Stimulated activated CD4-positive, alpha-beta T cell treated with anti-CD3 and anti-CD28 coated beads, Interleukin-2, amount 100 ng/mL, for 24 hours (primary cell): ENCODE measurements around the gene KCNQ1OT1.

ENCODE experiments used
- DNase-seq, 2 donors: peaks; one replicate each; pipeline ENCODE4 v3.0.0-alpha.2; 2020

The KCNQ1OT1 gene

GRCh38 chr11:2581151-2581930 is 118.5 kb downstream of the KCNQ1OT1 start:
- DNase-seq = no peak

DNA sequence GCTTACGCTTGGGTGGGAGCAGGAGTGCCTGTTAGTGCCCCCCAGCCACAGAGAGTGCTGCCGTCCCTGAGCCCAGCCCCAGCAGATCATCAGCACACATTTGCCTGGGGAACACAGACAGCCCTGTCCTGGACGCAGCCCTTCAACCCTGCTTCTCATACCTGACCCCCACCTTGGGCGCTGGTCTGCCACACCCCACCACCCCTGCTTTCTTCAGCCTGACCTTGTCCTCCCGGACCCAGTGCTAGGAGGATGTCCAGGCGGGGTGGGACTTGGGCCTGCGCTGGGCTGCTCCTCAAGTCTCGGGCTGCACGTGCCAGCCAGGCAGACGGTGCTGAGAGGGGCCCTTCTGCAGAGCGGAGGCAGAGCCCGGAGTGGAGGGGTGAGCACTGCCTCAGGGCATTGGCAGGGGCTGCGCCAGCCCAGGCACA is 119.2 kb downstream of the KCNQ1OT1 start:
- no peak for DNase-seq

GRCh38 chr11:2580061-2580421 is 119.8 kb downstream of the KCNQ1OT1 start:
- no peak for DNase-seq

- no peak for DNase-seq
These were observed 120.3 kb downstream of the KCNQ1OT1 start for GRCh38 chr11:2579315-2580060.

DNA sequence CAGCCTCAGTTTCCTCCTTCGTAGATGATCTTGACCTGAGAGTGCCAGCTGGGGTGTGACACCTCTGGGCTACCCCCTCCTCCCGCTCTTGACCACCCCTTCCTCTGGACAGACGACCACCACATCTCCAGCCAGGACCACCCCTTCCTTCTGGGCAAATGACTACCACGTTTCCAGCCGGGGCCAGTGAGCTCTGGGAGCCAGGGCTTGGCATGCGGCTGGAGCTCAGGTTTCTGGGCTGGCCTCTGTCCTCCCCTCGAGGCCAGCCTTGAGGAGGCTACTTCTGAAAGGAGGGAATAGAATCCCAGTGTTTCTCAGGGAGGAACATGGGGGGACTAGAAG is 120.9 kb downstream of the KCNQ1OT1 start:
- DNase-seq = no peak

- DNase-seq = no peak
These were observed 121.5 kb downstream of the KCNQ1OT1 start for GRCh38 chr11:2577991-2578928.

GRCh38 chr11:2577031-2577990 is 122.5 kb downstream of the KCNQ1OT1 start:
- DNase-seq = no peak

GRCh38 chr11:2576549-2576948 is 123.2 kb downstream of the KCNQ1OT1 start:
- DNase-seq = no peak

- no peak for DNase-seq
These were observed 123.7 kb downstream of the KCNQ1OT1 start for GRCh38 chr11:2576111-2576510.

DNA sequence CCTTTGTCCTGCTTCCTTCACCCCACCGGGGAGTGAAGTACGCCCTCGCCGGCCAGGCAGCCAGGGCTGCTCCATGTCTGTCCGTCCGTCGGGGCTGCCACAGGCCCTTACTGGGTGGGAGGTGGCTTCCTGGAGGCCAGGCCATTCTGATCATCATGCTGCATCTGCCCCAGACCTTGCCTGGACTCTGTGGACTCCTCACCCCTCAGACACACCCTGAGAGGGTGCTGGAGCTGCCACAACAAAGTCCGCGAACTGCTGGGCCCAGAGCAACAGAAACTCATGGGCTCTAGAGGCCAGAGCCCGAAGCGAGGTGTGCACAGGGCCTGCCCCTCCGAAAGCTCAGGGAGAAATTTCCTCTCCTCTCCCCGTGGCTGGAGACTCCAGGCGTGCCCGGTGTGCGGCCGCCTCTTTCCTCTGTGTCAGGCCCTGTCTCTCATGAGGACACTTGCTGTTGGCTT is 124.2 kb downstream of the KCNQ1OT1 start:
- DNase-seq = no peak

DNA sequence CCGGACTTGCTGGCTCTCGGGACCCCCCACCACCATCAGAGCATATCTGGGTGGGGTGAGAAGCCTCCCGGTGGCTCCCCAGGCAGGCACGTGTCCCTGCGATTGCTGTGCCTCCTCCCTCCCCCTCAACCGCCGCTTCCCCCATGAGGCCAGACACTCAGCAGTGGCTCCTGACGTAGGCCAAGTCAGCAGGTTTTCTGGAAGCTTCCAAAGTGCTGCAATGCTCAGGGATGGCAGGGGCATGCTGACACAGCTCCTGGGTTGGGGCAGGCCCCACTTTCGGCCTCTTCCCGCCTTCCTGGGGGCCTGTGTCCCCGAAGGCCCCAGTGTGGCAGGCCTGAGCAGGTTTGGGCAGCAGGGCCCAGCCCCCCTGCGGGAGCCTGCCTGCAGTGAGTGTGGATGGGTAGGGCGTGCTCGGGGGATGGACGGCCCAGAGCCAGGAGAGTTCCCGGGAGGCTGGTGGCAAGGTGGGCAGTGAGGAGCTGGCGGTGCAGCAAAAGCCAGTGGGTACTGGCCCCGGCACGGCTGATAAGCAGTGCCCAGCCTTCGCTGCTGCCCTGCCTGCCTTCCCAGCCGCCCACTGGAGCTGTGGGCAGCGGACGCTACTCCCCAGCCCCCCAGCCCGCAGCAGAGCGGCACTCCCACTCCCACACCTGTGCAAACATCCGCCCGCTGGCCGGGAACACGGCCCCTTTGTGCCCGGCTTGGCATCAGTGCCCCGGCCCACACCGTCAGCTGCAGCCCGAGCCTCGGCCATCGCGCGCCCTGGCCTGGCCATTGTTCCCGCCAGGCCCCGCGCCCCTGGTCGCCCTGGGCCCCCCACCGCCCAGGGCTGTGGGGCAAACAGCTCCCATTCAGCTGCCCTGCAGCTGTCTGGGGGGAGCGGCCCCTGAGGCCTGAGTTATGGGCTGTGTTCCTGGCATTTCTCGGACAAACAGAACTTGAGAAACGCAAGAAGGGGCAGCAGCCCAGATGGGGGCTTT is 125.0 kb downstream of the KCNQ1OT1 start:
- DNase-seq = no peak

- no peak for DNase-seq
These were observed 125.7 kb downstream of the KCNQ1OT1 start for GRCh38 chr11:2574043-2574552.

- no peak for DNase-seq
These were observed 126.4 kb downstream of the KCNQ1OT1 start for GRCh38 chr11:2573240-2574042.

DNA sequence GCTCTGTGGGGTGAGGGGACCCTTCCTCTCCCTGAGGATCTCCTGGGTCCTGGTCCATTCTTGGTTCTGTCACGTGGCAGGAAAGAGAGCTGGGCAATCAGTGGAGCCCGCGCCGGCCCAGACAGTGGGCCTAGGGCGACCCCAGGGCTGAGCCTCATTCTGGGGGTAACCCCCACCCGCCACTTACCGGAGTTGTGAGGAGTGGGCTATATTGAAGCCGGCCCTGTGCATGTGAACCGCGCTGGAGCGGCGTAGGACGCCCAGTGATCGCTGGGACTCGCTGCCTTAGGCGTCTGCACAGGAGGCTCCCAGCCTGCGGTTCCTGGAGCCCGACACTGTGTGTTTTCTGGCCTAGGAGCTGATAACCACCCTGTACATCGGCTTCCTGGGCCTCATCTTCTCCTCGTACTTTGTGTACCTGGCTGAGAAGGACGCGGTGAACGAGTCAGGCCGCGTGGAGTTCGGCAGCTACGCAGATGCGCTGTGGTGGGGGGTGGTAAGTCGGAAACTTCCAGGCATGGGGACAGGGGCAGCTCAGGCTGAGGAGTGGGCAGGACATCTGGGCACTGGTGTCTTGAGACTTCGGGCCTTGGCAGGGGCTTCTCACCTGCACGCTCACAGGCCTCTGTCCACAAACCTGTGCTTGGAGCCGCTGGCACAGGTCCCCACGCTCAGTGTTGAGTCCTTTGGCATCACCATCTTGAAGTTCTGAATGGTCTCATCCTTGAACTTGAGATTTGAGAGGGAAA is 127.1 kb downstream of the KCNQ1OT1 start:
- DNase-seq = no peak

GRCh38 chr11:2571598-2572281 is 128.1 kb downstream of the KCNQ1OT1 start:
- no peak for DNase-seq

DNA sequence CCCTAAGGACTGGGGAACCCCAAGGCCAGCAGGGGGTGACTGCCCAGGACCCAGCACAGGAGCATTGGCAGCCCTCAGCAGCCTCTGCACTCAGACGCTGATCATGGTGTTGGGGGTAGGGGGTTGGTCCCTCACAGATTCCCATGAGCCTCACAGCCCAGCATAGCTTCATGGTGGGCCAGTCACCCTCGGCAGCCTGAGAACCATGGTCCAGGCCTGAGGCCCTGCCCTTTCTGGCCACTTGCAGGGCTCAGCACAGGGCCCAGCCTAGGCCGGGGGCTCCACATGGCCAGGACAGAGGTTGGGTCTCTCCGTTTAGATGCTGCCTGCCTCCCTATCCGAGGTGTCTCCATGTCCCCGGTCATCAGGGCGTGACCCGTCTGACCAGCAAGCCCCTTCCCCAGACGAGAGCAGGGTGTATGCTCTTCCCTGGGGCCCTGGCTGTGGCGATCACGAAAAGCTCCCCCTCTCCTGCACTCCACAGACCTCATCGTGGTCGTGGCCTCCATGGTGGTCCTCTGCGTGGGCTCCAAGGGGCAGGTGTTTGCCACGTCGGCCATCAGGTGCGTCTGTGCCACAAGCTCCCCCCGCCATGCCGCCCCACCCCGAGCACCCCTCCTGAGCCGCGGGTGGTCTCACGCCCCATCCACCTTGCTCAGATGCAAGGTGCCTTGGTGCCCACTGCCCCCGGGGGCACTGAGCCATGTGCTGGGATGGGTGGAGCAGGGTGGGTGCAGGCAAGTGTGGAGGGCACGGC is 128.8 kb downstream of the KCNQ1OT1 start:
- DNase-seq = no peak

GRCh38 chr11:2570211-2570811 is 129.5 kb downstream of the KCNQ1OT1 start:
- DNase-seq = no peak
